PFSK-1 (cell line): ENCODE measurements around the gene PROCA1.

Source experiments
- FOXP2 ChIP-seq: optimal IDR thresholded peaks from 2 replicates; pipeline ENCODE3; 2011; ENCODE audit warnings: borderline replicate concordance, control low read depth, inconsistent platforms; ENCODE audit not compliant: insufficient read depth; ENCODE audit errors: extremely low read length, extremely low read depth
- POLR2AphosphoS5 ChIP-seq: IDR thresholded peaks from 2 replicates; pipeline ENCODE4 v1.6.1; 2012; ENCODE audit warnings: low read depth, mild to moderate bottlenecking, control low read depth, low read length, moderate library complexity
- SIN3A ChIP-seq: IDR thresholded peaks from 2 replicates; pipeline ENCODE4 v1.6.1; 2012; ENCODE audit warnings: mild to moderate bottlenecking, low read length, moderate library complexity, borderline replicate concordance; ENCODE audit not compliant: insufficient read depth
- TAF1 ChIP-seq: IDR thresholded peaks from 2 replicates; pipeline ENCODE4 v1.6.1; 2012; ENCODE audit warnings: low read length, control low read depth, borderline replicate concordance; ENCODE audit not compliant: insufficient read depth
- TF ChIP-seq, protein P1 (sequence below), 2 experiments: IDR thresholded peaks; 2 replicates each; pipeline versions ENCODE4 v1.6.1 to v1.8.0; 2011 to 2012; ENCODE audit warnings: low read depth in 2 of 2, low read length in 2 of 2, control low read depth in 1 of 2, inconsistent platforms in 1 of 2, mild to moderate bottlenecking in 1 of 2, moderate library complexity in 1 of 2; ENCODE audit not compliant: insufficient read depth in 1 of 2

PROCA1 gene

DNA sequence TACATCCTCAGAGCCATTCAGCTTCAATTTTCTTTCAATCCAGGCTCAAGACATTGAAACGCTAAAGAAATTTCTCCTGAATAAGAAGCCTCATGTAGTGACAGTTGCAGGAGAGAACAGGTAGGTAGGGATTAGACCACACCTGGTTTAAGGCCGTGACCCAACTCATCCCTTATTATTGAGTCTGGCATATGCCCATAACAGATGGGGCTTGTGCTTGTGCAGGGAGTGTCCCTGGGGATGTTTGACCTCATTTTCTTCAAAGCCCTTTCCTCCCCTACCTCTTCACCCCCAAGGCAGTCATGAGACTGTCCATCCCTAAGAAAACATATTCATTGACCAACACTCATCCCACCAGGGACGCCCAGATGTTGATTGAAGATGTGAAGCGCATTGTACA is 25.4 kb downstream of the PROCA1 start:
- TF ChIP-seq, protein P1, sequence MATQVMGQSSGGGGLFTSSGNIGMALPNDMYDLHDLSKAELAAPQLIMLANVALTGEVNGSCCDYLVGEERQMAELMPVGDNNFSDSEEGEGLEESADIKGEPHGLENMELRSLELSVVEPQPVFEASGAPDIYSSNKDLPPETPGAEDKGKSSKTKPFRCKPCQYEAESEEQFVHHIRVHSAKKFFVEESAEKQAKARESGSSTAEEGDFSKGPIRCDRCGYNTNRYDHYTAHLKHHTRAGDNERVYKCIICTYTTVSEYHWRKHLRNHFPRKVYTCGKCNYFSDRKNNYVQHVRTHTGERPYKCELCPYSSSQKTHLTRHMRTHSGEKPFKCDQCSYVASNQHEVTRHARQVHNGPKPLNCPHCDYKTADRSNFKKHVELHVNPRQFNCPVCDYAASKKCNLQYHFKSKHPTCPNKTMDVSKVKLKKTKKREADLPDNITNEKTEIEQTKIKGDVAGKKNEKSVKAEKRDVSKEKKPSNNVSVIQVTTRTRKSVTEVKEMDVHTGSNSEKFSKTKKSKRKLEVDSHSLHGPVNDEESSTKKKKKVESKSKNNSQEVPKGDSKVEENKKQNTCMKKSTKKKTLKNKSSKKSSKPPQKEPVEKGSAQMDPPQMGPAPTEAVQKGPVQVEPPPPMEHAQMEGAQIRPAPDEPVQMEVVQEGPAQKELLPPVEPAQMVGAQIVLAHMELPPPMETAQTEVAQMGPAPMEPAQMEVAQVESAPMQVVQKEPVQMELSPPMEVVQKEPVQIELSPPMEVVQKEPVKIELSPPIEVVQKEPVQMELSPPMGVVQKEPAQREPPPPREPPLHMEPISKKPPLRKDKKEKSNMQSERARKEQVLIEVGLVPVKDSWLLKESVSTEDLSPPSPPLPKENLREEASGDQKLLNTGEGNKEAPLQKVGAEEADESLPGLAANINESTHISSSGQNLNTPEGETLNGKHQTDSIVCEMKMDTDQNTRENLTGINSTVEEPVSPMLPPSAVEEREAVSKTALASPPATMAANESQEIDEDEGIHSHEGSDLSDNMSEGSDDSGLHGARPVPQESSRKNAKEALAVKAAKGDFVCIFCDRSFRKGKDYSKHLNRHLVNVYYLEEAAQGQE (IDR thresholded peaks at IDR 0.05; ENCODE audit: insufficient read depth in 1 of 2, low read depth in 2 of 2, low read length in 2 of 2): no peak
- TF ChIP-seq POLR2AphosphoS5: no peak
- no peak for TF ChIP-seq TAF1
- TF ChIP-seq FOXP2: no peak
- no peak for TF ChIP-seq SIN3A

DNA sequence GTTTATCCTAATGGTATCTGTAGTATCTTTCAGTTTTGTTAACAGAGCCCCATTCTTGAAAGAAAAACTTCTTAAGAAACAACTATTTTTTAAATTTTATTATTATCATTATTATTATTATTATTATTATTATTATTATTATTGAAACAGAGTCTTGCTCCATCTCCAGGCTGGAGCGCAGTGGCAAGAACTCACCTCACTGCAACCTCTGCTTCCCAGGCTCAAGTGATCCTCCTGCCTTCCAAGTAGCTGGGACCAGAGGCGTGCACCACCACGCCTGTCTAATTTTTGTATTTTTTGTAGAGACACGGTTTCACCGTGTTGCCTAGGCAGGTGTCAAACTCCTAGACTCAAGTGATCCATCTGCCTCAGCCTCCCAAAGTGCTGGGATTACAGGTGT is 26.3 kb downstream of the PROCA1 start:
- no peak for TF ChIP-seq SIN3A
- TF ChIP-seq TAF1: no peak
- TF ChIP-seq POLR2AphosphoS5: no peak
- TF ChIP-seq, protein P1 (IDR thresholded peaks at IDR 0.05; ENCODE audit: insufficient read depth in 1 of 2, low read depth in 2 of 2, low read length in 2 of 2): no peak
- TF ChIP-seq FOXP2: no peak

DNA sequence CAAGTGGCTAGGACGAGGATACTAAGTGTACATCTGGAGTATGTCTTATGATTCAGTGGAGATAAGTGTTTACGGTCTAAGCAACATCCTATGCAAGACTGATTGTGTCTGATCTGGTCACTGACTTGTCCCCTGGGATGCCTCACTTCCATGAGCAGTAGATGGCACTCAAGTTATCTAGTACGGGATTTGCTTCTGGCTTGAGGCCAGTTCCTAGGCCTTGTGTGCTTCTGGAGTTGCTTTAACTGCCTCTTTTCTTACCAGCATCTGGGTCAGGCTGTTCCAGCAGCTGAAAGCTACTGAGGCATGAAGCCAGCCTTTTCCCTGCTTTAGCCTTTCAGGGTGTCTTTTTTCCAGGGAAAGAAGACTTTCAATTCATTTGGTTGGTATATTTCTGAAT is 26.7 kb downstream of the PROCA1 start:
- TF ChIP-seq POLR2AphosphoS5 (no peak), TAF1 (no peak), FOXP2 (no peak), SIN3A (no peak)
- TF ChIP-seq, protein P1 (IDR thresholded peaks at IDR 0.05; ENCODE audit: insufficient read depth in 1 of 2, low read depth in 2 of 2, low read length in 2 of 2): no peak

DNA sequence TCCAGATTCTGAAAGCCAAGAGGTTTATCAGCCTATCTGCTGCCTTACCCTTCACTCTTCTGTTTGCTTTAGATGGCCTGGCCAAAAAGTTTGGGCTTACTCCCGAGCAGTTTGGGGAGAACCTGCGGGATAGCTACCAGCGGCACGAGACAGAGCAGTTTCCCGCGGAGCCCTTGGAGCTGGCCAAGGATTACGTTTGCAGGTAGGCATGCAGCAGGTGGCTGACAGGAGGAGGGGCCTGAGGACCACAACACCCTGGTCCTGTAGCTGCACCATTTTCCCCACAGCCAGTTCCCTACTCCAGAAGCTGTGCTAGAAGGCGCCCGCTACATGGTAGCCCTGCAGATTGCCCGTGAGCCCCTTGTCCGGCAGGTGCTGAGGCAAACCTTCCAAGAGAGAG is 29.0 kb downstream of the PROCA1 start:
- TF ChIP-seq FOXP2 (no peak), POLR2AphosphoS5 (no peak), TAF1 (no peak), SIN3A (no peak)
- TF ChIP-seq, protein P1 (IDR thresholded peaks at IDR 0.05; ENCODE audit: insufficient read depth in 1 of 2, low read depth in 2 of 2, low read length in 2 of 2): no peak

DNA sequence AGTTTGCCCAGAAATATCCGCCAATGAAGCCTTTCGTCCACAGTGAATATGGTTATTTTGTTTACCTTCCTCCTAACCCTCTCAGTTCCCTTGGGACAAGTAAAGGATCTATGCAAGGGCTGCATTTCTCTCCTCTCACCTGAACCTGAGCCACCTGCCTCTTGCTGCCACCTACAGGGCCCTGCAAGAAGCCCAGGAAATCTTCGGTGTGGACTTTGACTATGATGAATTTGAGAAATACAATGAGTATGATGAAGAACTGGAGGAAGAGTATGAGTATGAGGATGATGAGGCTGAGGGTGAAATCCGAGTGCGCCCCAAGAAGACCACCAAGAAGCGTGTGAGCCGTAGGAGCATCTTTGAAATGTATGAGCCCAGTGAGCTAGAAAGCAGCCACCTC is 35.7 kb downstream of the PROCA1 start:
- no peak for TF ChIP-seq FOXP2
- TF ChIP-seq, protein P1 (IDR thresholded peaks at IDR 0.05; ENCODE audit: insufficient read depth in 1 of 2, low read depth in 2 of 2, low read length in 2 of 2): no peak
- no peak for TF ChIP-seq TAF1
- TF ChIP-seq POLR2AphosphoS5: no peak
- TF ChIP-seq SIN3A: no peak
